ACC112 (cell line): Measurements from ENCODE around the gene FCHSD2.
"Not testable (repeated sequence)": the region's sequence is repeated elsewhere in the genome, so short reads cannot be mapped to it uniquely, and the experiment has no call there.

Experiments
- H2AFZ ChIP-seq: fragments of 200-600 bp; sonication (generic); one replicate; pipeline ENCODE4 v1.6.0; 2017; ENCODE audit warnings: antibody characterized with exemption, low read length; ENCODE audit not compliant: unreplicated experiment
- H3K27ac ChIP-seq: fragments of 200-600 bp; sonication (generic); 2 replicates; pipeline ENCODE4 v1.5.1; 2014; ENCODE audit warnings: low read depth, mild to moderate bottlenecking, antibody characterized with exemption, low read length, moderate library complexity
- H3K27me3 ChIP-seq: fragments of 200-600 bp; sonication (generic); 2 replicates; pipeline ENCODE4 v1.6.1; 2014; ENCODE audit warnings: mild to moderate bottlenecking, antibody characterized with exemption, low read length, moderate library complexity, mixed read lengths; ENCODE audit not compliant: insufficient read depth
- H3K36me3 ChIP-seq: fragments of 200-600 bp; sonication (generic); 2 replicates; pipeline ENCODE4 v1.6.1; 2016; ENCODE audit warnings: mild to moderate bottlenecking, antibody characterized with exemption, low read length, moderate library complexity, mixed read lengths; ENCODE audit not compliant: insufficient read depth
- H3K4me1 ChIP-seq: fragments of 200-600 bp; sonication (generic); one replicate; pipeline ENCODE4 v1.6.1; 2016; ENCODE audit warnings: low read length, mixed read lengths; ENCODE audit not compliant: insufficient read depth, unreplicated experiment, control insufficient read depth
- H3K4me3 ChIP-seq: fragments of 200-600 bp; sonication (generic); 2 replicates; pipeline ENCODE4 v1.5.1; 2014; ENCODE audit warnings: mild to moderate bottlenecking, low read depth, low read length
- H3K79me2 ChIP-seq: fragments of 200-600 bp; sonication (generic); one replicate; pipeline ENCODE4 v1.6.0; 2016; ENCODE audit warnings: low read length; ENCODE audit not compliant: control insufficient read depth, unreplicated experiment, insufficient read depth

FCHSD2 gene

GRCh38 chr11:72984453-72985077 is 157.6 kb downstream of the FCHSD2 start:
- no peaks in the 10 kb centered on the region for H3K79me2 ChIP-seq
- H3K4me1 ChIP-seq: no peaks in the 10 kb centered on the region
- no peak overlapping the region for H3K27ac ChIP-seq
- H2AFZ ChIP-seq: no peak overlapping the region
- H3K36me3 ChIP-seq: no peaks in the 10 kb centered on the region
- no peaks in the 10 kb centered on the region for H3K27me3 ChIP-seq
- H3K4me3 ChIP-seq: no peak overlapping the region

- Histone ChIP-seq H3K4me1 (no peaks in the 10 kb centered on the region), H3K27me3 (no peaks in the 10 kb centered on the region), H3K36me3 (no peaks in the 10 kb centered on the region), H2AFZ (no peak overlapping the region), H3K4me3 (no peak overlapping the region), H3K79me2 (no peaks in the 10 kb centered on the region), H3K27ac (no peak overlapping the region)
Measured at GRCh38 chr11:72983560-72983959, 158.6 kb downstream of the FCHSD2 start.

GRCh38 chr11:72981971-72982685 is 160.0 kb downstream of the FCHSD2 start:
- Histone ChIP-seq H3K27me3 (no peaks in the 10 kb centered on the region), H2AFZ (no peak overlapping the region), H3K4me1 (no peaks in the 10 kb centered on the region), H3K27ac (no peak overlapping the region), H3K4me3 (no peak overlapping the region), H3K36me3 (no peaks in the 10 kb centered on the region; the same call in 1 of the 2 replicates), H3K79me2 (no peaks in the 10 kb centered on the region)

GRCh38 chr11:72981080-72981479 is 161.0 kb downstream of the FCHSD2 start:
- no peak overlapping the region for H3K4me3 ChIP-seq
- no peaks in the 10 kb centered on the region for H3K79me2 ChIP-seq
- H3K4me1 ChIP-seq: no peaks in the 10 kb centered on the region
- no peaks in the 10 kb centered on the region for H3K27me3 ChIP-seq
- no peak overlapping the region for H2AFZ ChIP-seq
- H3K36me3 ChIP-seq: no peaks in the 10 kb centered on the region; the same call in 1 of the 2 replicates
- no peak overlapping the region for H3K27ac ChIP-seq

GRCh38 chr11:72977782-72978181 is 164.3 kb downstream of the FCHSD2 start:
- peaks cover 19% of the 10 kb centered on the region for H3K4me1 ChIP-seq
- not testable (repeated sequence) for H3K27me3 ChIP-seq, H3K4me3 ChIP-seq, H3K36me3 ChIP-seq, H3K79me2 ChIP-seq, H2AFZ ChIP-seq, H3K27ac ChIP-seq

GRCh38 chr11:72976522-72976892 is 165.6 kb downstream of the FCHSD2 start:
- not testable (repeated sequence) for H2AFZ ChIP-seq, H3K4me3 ChIP-seq, H3K79me2 ChIP-seq, H3K36me3 ChIP-seq, H3K27me3 ChIP-seq
- Histone ChIP-seq H3K27ac (peak overlapping the region; percentile 85), H3K4me1 (peaks cover 29% of the 10 kb centered on the region)

- no peaks in the 10 kb centered on the region for H3K79me2 ChIP-seq
- H2AFZ ChIP-seq: no peak overlapping the region
- H3K36me3 ChIP-seq: no peaks in the 10 kb centered on the region; the same call in 1 of the 2 replicates
- H3K4me3 ChIP-seq: no peak overlapping the region
- H3K27me3 ChIP-seq: no peaks in the 10 kb centered on the region
- H3K27ac ChIP-seq: peak overlapping the region; percentile 85
- peaks cover 31% of the 10 kb centered on the region for H3K4me1 ChIP-seq
Measured at GRCh38 chr11:72975778-72976521, 166.2 kb downstream of the FCHSD2 start.

- Histone ChIP-seq H3K4me3 (no peak overlapping the region), H3K79me2 (no peaks in the 10 kb centered on the region), H2AFZ (no peak overlapping the region), H3K36me3 (no peaks in the 10 kb centered on the region; the same call in 1 of the 2 replicates), H3K4me1 (peaks cover 42% of the 10 kb centered on the region), H3K27me3 (no peaks in the 10 kb centered on the region), H3K27ac (peak overlapping the region; percentile 85)
Measured at GRCh38 chr11:72974487-72975205, 167.5 kb downstream of the FCHSD2 start.

- peak overlapping the region; percentile 60 for H3K27ac ChIP-seq
- H3K27me3 ChIP-seq: no peaks in the 10 kb centered on the region
- H3K79me2 ChIP-seq: no peaks in the 10 kb centered on the region
- H2AFZ ChIP-seq: no peak overlapping the region
- no peaks in the 10 kb centered on the region; the same call in 1 of the 2 replicates for H3K36me3 ChIP-seq
- H3K4me1 ChIP-seq: peaks cover 48% of the 10 kb centered on the region
- H3K4me3 ChIP-seq: peak overlapping the region; percentile 7; the same call in 1 of the 2 replicates
Measured at GRCh38 chr11:72972496-72973128, 169.5 kb downstream of the FCHSD2 start.
